Amniotic epithelial cell (primary cell): ENCODE data around the gene WDFY2.
A peak's percentile ranks its signal among the peaks of the same experiment; 100 is the strongest.
"Not testable (repeated sequence)": the region's sequence is repeated elsewhere in the genome, so short reads cannot be mapped to it uniquely, and the experiment has no call there.

Experiments
- DNase-seq: peaks from one replicate; pipeline ENCODE4 v3.0.0-alpha.2; 2010; ENCODE audit warnings: low read depth

Gene WDFY2

DNA sequence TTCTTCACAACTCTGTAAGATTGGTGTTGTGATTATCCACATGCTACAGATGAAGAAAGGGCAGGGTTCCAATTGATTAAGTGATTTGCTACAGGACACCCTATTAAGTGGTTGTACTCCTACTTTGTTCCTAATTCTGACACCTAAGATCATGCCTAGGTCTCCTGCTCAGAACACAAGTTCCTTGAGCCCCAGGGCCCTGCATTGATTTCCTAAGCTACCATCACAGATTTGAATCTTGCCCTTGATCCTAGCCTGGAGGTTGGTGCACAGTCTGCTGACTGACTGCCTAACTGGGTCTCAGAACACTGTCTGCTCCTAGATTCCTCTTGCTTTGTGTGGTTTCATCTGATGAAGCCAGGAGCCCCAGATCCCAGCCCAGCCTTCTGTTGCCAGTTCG is 19.6 kb upstream of the WDFY2 start:
- no peak for DNase-seq

DNA sequence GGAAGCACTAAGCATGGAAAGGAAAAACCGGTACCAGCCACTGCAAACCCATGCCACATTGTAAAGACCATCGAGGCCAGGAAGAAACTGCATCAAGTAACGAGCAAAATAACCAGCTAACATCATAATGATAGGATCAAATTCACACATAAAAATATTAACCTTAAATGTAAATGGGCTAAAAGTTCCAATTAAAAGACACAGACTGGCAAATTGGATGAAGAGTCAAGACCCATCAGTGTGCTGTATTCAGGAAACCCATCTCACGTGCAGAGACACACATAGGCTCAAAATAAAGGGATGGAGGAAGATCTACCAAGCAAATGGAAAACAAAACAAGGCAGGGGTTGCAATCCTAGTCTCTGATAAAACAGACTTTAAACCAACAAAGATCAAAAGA is 15.3 kb upstream of the WDFY2 start:
- DNase-seq: not testable (repeated sequence)

DNA sequence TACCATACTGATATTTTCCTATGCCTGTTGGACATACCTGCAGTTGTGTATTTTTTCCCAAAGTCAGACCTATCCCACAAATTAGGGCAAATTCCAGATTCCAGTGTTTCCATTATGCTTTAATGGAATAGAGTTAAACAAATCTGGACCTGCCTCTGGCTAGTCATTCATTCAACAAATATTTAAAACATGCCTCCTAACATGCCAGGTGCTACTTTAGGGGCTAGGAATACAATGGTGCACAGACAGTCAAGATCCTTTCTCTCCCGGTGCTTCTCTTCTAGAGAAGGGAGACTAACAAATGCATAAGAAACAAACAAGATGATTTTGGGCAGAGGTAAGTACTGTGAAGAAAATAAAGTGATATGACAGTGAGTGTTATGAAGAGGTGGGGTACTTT is 7.5 kb upstream of the WDFY2 start:
- DNase-seq: no peak

DNA sequence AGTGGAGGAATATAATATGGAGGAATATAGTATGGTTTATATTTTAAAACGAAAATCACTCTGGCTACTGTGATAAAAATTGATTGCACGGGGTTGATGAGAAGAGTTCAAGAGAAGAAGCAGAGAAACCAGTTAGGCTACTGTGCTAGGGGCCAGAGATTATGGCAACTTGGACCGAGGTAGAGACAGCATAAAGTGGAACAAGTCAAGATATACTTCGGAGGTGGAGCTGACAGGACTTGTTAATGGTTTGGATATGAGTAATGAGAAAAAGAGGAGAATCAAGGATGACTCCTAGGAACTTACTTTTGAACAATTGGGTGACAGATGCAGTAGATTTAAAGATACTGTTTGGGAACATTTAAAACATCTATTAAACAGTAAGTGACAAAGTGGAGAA is 6.6 kb upstream of the WDFY2 start:
- DNase-seq: no peak

DNA sequence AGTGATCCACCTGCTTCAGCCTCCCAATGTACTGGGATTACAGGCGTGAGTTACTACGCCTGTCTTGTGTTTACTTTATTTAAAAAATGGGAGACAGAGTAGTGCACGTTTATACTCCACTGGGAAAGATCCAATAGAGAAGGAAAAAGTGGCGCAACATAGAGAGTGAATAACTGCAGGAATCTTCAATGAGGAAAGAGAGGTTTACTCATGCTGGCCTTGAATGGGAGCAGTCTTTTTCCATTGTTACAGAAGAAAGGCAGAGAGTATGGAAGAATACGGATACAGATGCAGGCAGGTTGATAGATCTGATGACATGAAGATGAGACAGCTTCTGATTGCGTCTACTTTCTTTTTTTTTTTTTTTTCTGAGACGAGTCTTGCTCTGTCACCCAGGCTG is 4.6 kb upstream of the WDFY2 start:
- DNase-seq: peak; percentile 58

DNA sequence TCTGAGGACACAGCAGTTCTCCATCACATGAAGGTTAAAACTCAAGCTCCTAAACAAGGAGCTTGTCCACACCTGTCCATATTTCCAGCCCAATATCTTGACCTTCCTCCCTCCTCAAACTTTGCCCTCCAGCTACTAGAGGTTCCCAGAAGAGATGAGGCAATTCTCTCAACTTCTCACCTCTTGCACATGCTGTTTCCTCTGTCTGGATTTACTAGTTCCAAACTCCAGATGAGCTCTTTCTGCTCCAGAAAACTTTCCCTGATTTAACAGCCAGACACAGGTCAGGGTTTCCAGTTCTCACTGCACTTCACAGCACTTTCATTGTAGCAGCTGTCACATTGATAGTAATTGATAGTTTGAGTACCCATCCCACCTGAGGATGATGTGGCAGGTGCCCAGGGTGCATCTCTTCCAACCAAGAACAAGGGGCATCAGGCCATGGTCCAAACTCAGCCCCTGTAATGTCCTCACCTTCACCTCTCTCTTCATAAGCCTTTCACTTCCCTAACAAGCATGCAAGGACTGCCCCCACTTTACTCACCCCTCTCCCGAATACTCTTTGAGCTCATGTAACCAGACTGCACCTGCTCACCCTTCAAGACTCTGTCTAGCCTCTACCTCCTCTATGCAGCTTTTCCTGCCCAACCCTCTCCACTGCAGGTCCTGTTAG is 3.0 kb upstream of the WDFY2 start:
- DNase-seq: no peak

DNA sequence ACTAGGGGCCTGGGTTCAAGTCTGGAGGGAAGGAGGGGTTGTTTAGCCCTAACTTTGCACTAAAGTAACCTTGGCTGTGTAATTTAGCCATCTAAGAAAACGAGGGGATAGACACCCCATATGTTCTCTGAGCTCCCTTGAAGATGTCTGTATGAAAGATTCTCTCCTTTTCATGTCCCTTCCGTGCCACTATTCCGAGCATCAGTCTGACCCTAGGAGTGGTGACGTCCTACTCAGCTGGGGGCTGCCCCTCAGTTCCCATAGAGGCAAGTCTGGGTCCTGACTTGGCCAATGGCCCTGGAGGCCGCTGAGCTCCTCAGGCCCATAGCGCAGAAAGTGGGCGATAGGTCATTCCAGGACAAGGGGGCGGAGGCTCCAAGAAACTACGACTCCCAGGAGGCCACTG is 790 bp upstream of the WDFY2 start:
- DNase-seq: no peak

DNA sequence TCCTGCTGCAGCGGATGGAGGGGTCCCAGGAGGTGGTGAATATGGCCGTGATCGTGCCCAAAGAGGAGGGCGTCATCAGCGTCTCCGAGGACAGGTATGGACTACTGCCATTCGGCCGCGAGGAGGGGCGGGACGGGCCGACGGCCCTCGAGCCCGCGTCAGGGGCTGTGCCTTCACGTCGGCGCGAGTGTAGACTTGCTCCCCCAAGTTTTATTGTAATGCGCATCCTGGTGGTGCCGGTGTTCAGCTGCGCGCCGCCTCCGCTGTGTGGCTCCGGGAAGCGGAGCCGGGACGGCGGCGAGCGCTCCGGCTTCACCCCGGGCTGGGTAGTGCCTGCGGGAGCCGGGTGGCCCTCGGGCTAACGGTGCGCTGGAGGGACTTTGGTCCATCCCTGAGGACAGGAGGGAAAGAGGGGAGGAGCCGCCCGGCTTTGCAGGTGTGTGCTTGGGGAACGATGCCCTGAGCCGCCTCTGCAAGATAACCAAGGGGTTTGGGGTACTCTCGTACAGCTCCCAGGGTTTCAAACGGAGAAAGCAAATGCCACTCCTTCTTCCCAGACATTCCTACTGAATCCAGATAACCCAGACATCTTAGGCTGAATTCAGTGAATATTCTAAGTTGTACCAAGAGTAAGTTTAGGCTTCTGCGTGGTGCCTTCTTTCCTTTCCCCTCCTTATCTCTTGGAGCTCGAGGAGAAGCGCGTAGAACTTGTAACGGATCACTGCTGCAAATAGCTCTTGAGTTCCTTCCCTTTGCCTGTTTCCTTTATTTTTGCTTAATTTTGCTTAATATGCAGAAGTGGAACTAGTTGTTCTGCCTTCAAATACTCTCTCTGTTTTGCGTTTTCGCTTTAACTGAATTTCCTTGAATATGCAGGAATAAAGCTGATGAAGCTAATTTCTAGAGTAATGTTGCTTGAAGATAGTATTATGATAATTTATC is 740 bp downstream of the WDFY2 start:
- DNase-seq: peak; percentile 38

DNA sequence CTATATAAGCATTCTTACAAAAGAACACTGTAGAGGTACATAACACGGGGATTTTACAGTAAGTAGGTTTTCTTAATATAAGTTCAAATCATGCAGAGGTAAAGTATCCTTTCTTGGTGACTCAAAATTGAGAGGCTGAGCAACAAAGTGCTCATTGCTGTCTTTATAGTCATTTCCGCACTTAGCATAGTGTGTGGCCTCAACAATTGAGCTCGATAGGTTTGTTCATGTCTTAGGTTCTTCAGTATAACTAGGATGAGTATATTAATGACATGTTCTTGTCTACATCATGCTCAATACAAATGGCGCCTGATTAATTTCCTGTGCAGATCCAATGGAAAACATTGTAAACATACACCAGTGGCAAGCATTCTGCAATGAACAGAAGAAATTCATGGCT is 1.4 kb downstream of the WDFY2 start:
- DNase-seq: peak; percentile 17

DNA sequence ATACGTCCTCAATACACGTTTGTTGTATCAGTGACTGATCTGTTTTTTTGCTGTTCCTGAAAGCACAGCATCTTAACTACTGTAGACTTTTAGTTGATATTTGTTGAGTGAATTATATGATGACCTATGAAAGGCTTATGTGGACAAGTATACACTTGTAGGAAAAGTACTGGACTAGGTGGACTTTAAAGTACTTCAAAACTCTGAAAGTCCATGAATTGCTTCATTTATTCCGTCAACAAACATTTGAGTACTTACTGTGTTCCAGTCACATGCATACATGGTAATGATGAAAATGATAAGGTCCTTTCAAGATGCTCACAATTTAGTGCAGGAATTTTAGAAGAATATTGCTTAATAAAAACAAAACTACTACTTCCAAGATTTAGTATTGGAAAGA is 3.1 kb downstream of the WDFY2 start:
- DNase-seq: no peak

DNA sequence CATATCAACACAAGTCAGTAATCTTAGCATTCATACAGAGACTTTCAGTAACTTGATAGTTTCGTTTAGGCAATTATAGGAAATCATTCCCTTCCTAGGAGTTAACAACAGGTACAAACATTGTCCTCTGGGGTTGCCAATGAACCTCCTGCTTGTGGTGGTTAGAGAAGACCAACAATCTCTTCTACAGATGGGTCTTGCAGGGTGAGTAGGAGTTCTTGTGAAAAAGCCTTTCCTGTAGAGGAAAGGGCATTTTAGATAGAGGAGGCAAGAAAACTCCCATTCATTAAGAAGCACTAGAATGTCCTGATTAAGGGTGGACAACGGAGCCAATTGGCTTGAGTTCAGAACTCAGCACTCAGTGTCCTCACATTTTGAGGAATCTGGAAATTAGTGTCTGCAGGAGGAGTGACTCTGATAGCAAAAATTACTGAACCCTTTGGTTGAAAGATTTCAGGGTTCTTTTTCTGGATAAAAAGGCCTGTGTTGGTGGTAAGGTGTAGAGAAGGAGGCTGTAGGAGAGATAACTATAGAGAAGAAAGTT is 4.2 kb downstream of the WDFY2 start:
- no peak for DNase-seq

DNA sequence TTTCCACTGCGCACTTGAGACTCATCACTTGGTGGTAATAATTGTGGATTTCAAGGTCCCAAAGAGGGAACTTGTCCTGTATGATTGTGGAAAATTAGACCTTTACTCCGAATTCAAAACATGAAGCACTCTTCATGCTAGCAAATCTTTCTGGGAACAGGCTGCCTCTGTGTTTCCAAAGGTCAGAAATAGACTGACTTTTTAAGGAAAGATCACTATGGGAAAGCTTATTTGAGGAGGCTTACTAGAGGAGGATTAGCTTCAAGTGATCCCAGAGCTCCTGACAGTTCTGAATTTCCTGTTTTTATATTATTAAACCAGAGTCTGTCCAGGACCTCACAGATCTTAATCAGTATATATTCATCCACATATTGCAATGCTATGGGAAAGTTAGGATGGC is 5.5 kb downstream of the WDFY2 start:
- no peak for DNase-seq

DNA sequence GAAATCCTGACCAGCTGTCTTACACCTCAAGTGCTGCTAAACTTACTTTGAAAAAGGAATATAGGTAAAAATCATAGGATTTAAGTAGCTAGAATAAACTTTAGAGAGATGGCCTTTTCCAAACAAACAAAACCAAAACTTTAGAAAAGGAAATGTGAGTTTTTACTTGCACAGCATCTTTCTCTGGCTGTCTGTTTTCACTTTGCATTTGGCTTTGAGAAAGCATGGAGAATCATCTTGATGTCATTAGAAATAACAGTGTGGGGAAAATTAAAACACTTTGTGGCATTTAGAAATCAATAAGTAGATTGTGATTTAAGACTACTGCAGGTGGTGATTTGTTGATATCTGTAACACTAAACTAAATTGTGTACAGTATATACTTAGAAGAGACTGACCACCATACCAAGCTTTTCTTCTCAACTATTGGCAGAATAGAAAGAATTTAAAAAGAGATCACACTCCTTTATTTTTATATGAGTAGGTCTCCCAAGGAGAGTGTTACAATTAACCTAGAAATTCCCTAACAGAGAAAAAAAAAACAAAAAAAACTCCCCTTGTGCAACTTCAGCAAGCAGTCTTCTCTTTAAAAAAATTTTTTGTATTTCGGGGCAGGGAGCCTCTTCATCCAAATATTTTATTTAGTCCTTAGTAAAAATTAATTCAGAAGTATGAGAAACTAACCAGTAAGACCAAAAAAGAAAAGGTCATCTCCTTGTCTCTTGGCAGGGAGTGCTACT is 6.1 kb downstream of the WDFY2 start:
- DNase-seq: no peak

DNA sequence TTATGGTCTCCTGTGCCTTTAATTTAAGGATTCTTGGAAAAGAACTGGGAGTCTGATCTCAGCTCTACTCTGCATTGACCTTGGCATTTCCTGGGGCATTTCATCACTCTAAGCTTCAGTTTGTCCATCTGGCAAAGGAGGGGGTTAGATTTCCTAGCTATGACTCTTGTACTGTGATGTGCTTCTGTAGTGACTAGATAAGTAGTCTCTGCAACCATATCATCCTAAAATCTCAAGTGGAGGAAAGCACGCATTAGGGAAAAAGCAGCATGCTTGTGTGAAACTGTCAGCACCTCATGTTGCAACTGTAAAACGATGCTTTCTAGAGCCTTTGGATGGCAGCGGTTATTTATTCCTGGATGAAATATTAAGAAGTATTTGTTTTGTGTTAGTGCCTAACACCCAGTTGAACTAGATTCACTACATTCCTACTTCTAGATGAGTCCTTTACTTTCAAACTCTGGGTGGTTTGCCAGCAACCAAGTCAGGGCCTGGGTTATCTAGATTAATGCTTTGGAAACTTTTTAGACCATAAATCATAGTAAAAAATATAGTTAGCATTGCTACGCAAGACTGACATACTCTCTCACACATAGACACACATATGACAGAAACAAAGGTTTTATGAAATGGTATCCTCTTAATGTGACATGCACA is 6.8 kb downstream of the WDFY2 start:
- DNase-seq: peak; percentile 100

DNA sequence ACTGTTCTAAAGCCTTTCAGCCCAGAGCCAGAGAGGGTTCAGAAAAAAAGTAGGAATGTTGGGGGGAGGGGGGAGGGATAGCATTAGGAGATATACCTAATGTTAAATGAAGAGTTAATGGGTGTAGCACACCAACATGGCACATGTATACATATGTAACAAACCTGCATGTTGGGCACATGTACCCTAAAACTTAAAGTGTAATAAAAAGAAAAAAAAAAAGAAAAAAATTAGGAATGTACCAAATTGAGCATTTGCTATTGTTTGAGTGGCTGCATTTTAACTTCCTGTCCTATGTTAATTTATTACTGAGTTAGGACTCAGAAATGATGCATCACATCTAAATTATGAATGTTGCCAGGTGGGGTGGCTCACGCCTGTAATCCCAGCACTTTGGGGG is 7.7 kb downstream of the WDFY2 start:
- DNase-seq: not testable (repeated sequence)

DNA sequence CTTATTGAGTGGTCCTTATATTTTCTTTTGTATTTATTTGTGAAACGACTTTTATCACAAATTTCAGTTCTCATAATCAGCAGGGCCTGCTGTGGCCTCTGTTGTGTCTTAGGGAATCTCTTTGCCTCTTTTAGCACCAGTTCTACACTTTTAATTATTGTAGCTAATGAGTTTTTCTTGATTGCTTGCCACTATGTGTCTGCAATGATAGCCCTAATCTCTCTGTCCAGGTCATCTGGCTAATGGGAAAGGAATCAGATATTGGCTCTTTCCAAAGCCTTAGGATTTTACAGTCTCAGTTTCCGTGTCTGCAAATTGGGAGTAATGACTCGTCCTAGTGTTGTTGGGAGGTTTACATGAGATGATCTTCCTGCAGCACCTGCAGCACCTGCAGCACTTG is 10.2 kb downstream of the WDFY2 start:
- DNase-seq: no peak

DNA sequence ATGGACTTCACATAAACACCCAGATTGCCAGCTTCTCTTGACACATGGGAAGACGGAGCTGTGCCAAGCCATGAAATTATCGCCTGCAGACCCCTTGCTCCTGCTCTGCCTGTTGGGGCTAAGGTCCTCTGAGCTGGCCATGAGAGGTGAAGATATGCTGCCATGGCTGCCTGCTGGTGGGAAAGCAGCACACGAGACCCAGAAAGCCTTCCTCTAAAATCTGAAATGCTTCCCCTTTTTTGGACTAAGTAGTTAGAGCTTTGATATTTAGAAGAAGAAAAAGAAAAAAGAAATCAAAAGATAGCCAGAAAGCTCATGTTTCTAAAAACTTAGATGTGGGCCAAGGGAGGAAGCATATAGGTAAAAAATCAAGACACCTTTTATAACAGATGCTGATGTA is 11.2 kb downstream of the WDFY2 start:
- no peak for DNase-seq

DNA sequence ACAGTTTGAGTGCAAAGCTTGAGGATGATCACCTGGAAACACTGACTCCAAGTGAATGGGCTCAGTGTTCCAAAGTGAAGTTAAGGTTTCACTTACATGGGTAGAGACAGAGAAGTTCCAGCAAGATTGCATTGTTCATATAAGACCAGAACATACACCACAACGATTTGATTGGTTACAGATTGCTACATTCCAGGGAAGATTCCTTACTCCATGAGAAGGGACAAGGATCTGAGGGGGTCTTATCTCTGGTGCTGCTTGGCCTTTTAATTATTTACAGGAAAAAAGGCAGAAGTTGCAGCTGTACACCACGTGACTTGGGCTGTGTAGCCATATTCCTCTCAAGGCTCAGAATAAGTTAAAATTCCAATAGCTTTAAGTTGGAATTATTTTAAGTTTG is 12.3 kb downstream of the WDFY2 start:
- no peak for DNase-seq

DNA sequence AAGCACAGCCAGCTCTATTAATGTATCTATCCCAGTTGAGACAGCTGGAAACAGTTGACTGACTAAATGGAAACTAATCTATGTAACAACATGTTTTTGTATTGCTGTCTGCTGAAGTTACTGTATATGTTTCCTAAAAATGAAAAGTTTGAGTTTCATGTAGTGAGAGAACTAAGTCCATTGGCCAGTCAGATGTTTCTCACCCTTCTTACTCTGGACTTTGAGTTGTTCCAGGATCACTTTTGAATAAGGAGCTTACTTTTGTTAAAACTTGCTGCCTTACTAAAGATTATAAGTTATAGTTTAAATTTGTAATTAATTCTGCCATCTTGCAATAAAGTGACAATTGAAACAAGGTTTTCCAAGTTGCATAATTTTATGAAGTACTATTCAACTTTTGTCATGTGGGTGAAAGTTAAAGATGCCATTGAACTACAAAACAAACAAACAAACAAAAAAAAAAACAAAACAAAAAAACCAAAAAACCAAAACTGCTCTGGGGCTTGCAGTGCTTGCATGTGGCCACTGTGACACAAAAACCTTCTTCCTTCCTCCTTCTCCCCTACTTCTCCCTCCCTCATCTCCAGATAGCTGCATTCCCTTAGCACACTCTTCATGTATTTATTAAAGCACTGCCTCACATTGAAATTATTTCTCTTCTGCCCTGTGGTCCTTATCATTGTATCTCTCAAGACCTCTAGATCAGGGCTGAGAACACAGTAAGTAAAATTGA is 15.3 kb downstream of the WDFY2 start:
- DNase-seq: no peak

DNA sequence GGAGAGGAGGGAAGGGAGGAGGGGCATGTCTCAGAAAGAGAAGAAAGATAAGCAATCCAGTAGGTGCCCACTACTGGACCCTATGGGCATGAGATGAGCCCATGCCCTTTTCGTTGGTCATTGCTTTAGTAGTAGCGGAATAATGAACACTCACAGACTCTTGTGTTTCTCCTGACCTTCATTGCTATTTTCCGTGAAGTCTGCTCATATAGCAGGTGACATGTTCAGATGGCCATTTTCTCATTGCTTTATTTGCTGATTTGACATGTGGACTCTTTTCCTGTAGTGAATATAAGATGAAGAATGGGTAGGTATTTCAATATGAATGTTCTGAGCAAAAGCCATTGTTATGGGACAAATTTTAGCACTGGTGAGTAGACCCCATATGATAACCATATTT is 16.4 kb downstream of the WDFY2 start:
- no peak for DNase-seq
